Transverse colon (tissue), 4 donors: ENCODE measurements around the gene IRX4. TPM values are rescaled to one million over a fixed set of nuclear protein-coding genes. Genes with fewer than 3 reads are reported as not detected.

ENCODE experiments used
- DNase-seq: peaks from one replicate; pipeline ENCODE4 v3.0.0-alpha.2; 2019
- H3K27ac ChIP-seq, 4 donors: fragments of 200-600 bp; sonication (generic); 2 replicates each; pipeline ENCODE4 v1.5.1; 2016 to 2018; ENCODE audit warnings: inconsistent platforms in 4 of 4
- H3K27me3 ChIP-seq: fragments of 200-600 bp; sonication (generic); 2 replicates; pipeline ENCODE4 v1.5.1; 2017; ENCODE audit warnings: inconsistent platforms
- H3K36me3 ChIP-seq, 4 donors: fragments of 200-600 bp; sonication (generic); 2 replicates each; pipeline ENCODE4 v1.5.1; 2017 to 2019; ENCODE audit warnings: inconsistent platforms in 4 of 4
- H3K4me1 ChIP-seq, 4 donors: fragments of 200-600 bp; sonication (generic); 2 replicates each; pipeline ENCODE4 v1.5.1; 2017 to 2020; ENCODE audit warnings: inconsistent platforms in 4 of 4
- H3K4me3 ChIP-seq, 4 donors: fragments of 200-600 bp; sonication (generic); 1 replicate in 1 of 4; 2 replicates in 3 of 4; pipeline versions ENCODE4 v1.5.1 to v1.6.1; 2017 to 2019; ENCODE audit warnings: inconsistent platforms in 4 of 4
- H3K9me3 ChIP-seq, 2 donors: fragments of 200-600 bp; sonication (generic); 2 replicates each; pipeline ENCODE4 v1.5.1; 2017 to 2019; ENCODE audit warnings: inconsistent platforms in 2 of 2
- EP300 ChIP-seq: sonication (generic); formaldehyde crosslinking; IDR thresholded peaks from one replicate; pipeline ENCODE4 v1.6.1; 2017; ENCODE audit warnings: antibody characterized with exemption, low read depth
- POLR2A ChIP-seq: fragments of 450-650 bp; IDR thresholded peaks from one replicate; pipeline ENCODE4 v1.6.1; 2016; ENCODE audit warnings: antibody characterized with exemption, mild to moderate bottlenecking, moderate library complexity
- POLR2AphosphoS5 ChIP-seq, 3 donors: sonication (generic); formaldehyde crosslinking; IDR thresholded peaks; one replicate each; pipeline ENCODE4 v1.6.1; 2016; ENCODE audit warnings: antibody characterized with exemption in 3 of 3
- WGBS, 2 donors: methylation state at CpG; one replicate each; pipeline ENCODE4 v1.1.5; 2018; ENCODE audit warnings: low coverage in 1 of 2; 5-methylcytosine and 5-hydroxymethylcytosine counted together
- in situ Hi-C, 4 donors: fragments of 200-750 bp; cut with MboI; loops; one replicate each; pipeline versions ENCODE4 v1.15.0 to v1.15.1; 2017; ENCODE audit warnings: low sequenced_read_pairs in 3 of 4, low pct_ligation_motif_present in 1 of 4, low pct_unique_long_range_greater_than_20kb in 1 of 4
- intact Hi-C: fragments of 100-400 bp; cut with DNase I; formaldehyde crosslinking; loops from one replicate; pipeline ENCODE4 v1.15.1; 2023; ENCODE audit warnings: low total_unique reads
- total RNA-seq, 4 donors: library from RNA; depleted of rRNA; stranded (reverse); fragments of >200 nt; gene quantifications; one replicate each; pipeline ENCODE4 v1.1.0, GENCODE V29; 2016
- TF ChIP-seq, protein P1 (sequence below), 5 experiments: fragments of 200-600 bp in 3 of 5; fragments of 450-650 bp in 2 of 5; sonication (generic) in 3 of 5; IDR thresholded peaks; 1 replicate in 2 of 5; 2 replicates in 3 of 5; pipeline ENCODE4 v1.5.1; 2016 to 2017; ENCODE audit warnings: antibody characterized with exemption in 5 of 5, inconsistent platforms in 3 of 5, mild to moderate bottlenecking in 2 of 5, moderate library complexity in 1 of 5

The IRX4 gene
- total RNA-seq, 4 donors from 2014 or later = not detected

DNA sequence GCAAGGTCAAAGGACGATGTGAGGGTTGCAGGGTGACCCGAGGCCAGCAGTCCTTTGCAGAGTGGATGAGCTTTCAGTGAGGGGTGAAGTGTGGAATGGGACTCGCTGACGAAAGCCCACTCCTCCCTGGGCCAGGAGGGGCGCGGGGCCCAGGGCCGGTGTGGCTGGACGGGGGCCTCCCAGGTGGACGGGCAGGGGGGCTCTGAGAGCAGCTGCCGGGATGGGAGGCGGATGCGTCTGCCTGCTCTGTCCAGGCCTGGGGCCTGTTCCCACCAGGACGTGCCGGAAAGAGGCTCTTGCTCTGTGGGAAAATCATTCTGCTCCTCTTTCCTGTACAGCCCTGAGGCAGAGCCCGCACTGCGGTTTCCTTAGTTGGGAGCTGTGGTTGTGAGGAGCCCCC, 24.3 kb downstream of the IRX4 start:
- no peak overlapping the region for H3K4me3 ChIP-seq
- DNase-seq = no peak
- intact Hi-C loops = no loop called here
- TF ChIP-seq EP300 = no peak
- TF ChIP-seq, protein P1, sequence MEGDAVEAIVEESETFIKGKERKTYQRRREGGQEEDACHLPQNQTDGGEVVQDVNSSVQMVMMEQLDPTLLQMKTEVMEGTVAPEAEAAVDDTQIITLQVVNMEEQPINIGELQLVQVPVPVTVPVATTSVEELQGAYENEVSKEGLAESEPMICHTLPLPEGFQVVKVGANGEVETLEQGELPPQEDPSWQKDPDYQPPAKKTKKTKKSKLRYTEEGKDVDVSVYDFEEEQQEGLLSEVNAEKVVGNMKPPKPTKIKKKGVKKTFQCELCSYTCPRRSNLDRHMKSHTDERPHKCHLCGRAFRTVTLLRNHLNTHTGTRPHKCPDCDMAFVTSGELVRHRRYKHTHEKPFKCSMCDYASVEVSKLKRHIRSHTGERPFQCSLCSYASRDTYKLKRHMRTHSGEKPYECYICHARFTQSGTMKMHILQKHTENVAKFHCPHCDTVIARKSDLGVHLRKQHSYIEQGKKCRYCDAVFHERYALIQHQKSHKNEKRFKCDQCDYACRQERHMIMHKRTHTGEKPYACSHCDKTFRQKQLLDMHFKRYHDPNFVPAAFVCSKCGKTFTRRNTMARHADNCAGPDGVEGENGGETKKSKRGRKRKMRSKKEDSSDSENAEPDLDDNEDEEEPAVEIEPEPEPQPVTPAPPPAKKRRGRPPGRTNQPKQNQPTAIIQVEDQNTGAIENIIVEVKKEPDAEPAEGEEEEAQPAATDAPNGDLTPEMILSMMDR (IDR thresholded peaks at IDR 0.05) = no peak
- no peak for TF ChIP-seq POLR2A
- no peak for TF ChIP-seq POLR2AphosphoS5 (IDR thresholded peaks at IDR 0.05)
- H3K27ac ChIP-seq = no peak overlapping the region
- peaks cover 34% of the 10 kb centered on the region for H3K27me3 ChIP-seq
- no peaks in the 10 kb centered on the region for H3K4me1 ChIP-seq
- 94% methylated on average over 16 of the region's 16 CpGs; no CpG with 5 or more reads in 1 of the 2 donors for WGBS, 2 donors
- H3K36me3 ChIP-seq = no peaks in the 10 kb centered on the region
- in situ Hi-C loops = no loop called here
- no peaks in the 10 kb centered on the region for H3K9me3 ChIP-seq

DNA sequence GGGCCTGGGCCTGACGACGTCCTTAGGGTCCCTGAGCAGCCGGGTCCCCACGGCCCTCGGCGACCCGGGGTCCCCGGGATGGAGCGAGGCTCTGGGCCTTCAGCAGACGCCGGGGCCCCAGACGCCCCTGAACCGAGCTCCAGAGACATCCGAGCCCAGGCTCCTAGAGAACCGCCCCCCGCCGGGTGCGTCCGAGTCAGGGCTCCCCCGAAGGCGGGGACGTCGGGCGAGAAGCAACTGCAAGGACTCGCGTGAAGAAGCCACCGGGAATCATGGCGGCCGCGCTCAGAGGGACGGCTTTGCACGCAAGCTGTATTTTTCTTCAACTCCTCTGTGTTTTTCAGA, 25.5 kb downstream of the IRX4 start:
- Histone ChIP-seq H3K4me3 (no peak overlapping the region), H3K27ac (no peak overlapping the region)
- 93% methylated on average over 6 to 30 of the region's 32 CpGs for WGBS, 2 donors

DNA sequence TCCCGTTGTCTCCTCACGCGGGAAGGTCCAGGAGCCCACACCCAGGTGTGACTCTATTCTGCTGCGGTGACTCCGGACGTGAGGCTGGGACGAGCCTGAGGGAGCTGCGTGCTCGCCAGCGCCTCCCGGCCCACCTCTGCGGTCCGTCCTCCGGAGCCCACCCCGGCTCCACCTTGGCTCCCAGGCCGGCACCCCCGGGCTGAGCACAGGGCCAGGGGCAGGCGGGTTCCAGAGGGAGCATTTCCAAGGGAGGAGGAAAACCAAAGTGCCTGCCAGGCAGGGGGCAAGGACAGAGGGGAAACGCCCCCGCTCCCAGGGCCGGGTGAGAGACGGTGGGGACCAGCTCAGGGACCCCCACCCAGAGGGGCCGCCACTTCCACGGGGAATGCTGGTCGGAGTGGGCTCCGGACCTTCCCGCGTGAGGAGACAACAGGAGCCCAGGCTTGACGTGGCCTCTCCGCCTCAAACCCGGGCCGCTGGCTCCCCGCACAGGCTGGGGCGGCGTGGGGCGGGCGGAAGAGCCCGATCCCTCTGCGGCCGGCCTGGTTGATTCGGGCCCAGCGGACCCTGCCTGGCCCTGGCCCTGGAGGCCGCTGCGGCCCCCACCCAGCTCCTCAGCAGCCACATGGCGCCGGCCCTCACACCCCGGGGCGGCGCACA, 26.0 kb downstream of the IRX4 start:
- Histone ChIP-seq H3K4me1 (no peaks in the 10 kb centered on the region), H3K27me3 (peaks cover 49% of the 10 kb centered on the region), H3K9me3 (no peaks in the 10 kb centered on the region), H3K4me3 (peak overlapping the region in 2 of 4 donors; percentile 15 to 18), H3K27ac (no peak overlapping the region), H3K36me3 (no peaks in the 10 kb centered on the region)
- no peak for DNase-seq
- in situ Hi-C loops = no loop called here
- TF ChIP-seq EP300 = no peak
- TF ChIP-seq POLR2A = no peak
- TF ChIP-seq, protein P1 (IDR thresholded peaks at IDR 0.05) = no peak
- TF ChIP-seq POLR2AphosphoS5 (IDR thresholded peaks at IDR 0.05) = no peak
- intact Hi-C loops = no loop called here
- WGBS, 2 donors = 88% methylated on average over 37 of the region's 49 CpGs; no CpG with 5 or more reads in 1 of the 2 donors

More for the DNA sequence above, 25.5 kb downstream of the IRX4 start:
- no peaks in the 10 kb centered on the region for H3K36me3 ChIP-seq
- H3K27me3 ChIP-seq = peaks cover 44% of the 10 kb centered on the region
- H3K9me3 ChIP-seq = no peaks in the 10 kb centered on the region
- in situ Hi-C loops (no loop called here), intact Hi-C loops (no loop called here)
- TF ChIP-seq EP300 (no peak), POLR2A (no peak), POLR2AphosphoS5 (IDR thresholded peaks at IDR 0.05) (no peak)
- TF ChIP-seq, protein P1 (IDR thresholded peaks at IDR 0.05) = no peak
- DNase-seq = no peak
- no peaks in the 10 kb centered on the region for H3K4me1 ChIP-seq

DNA sequence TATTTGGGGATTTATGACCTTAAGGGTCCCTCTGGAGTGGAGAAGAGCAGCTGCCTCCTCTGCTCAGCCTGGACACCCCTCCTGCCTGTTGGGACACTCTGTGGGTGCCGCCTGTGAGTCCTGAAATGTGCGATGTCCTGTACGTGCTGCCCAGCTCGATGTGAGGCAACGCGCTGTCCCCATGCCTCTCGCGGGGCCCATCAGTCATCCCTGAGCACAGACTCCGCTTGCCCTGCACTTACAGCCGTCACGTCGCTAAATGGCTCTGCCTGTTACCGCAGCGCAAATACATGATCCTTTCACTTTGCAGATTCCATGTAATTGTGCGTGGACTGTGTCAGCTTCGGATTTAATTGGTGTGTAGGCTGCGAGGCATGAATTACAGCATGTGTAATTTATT, 27.1 kb downstream of the IRX4 start:
- TF ChIP-seq POLR2A (no peak), POLR2AphosphoS5 (IDR thresholded peaks at IDR 0.05) (no peak), EP300 (no peak)
- TF ChIP-seq, protein P1 (IDR thresholded peaks at IDR 0.05) = no peak
- DNase-seq = no peak
- 72 to 81% methylated on average over 14 to 17 of the region's 17 CpGs for WGBS, 2 donors
- Histone ChIP-seq H3K27me3 (peaks cover 60% of the 10 kb centered on the region), H3K27ac (no peak overlapping the region), H3K9me3 (no peaks in the 10 kb centered on the region), H3K36me3 (no peaks in the 10 kb centered on the region), H3K4me1 (no peaks in the 10 kb centered on the region), H3K4me3 (no peak overlapping the region)
- intact Hi-C loops = no loop called here
- in situ Hi-C loops = no loop called here
